ENCODE measurements around the gene NBEA.

Gene NBEA

DNA sequence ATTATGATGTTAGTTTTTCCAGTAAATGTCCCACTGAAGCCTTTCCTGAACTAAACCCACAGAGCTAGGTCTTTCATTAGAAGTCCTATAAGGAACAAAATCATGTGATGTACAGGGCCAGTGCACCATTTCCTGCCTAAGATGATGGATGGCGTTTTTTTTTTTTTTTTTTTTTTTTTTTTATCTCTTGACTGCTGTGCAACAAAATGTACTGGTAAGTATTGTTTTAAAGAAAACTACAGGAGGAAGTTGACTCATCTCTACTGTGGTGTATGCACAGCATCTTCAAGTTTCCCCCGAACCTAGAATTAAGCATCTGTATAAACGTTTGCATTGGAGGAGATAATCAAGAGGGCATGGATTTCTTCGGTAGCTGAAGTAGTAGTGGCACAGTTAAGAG is 197.5 kb downstream of the NBEA start:
- H3K27ac ChIP-seq, result no peak overlapping the region
- TF ChIP-seq, protein P1, sequence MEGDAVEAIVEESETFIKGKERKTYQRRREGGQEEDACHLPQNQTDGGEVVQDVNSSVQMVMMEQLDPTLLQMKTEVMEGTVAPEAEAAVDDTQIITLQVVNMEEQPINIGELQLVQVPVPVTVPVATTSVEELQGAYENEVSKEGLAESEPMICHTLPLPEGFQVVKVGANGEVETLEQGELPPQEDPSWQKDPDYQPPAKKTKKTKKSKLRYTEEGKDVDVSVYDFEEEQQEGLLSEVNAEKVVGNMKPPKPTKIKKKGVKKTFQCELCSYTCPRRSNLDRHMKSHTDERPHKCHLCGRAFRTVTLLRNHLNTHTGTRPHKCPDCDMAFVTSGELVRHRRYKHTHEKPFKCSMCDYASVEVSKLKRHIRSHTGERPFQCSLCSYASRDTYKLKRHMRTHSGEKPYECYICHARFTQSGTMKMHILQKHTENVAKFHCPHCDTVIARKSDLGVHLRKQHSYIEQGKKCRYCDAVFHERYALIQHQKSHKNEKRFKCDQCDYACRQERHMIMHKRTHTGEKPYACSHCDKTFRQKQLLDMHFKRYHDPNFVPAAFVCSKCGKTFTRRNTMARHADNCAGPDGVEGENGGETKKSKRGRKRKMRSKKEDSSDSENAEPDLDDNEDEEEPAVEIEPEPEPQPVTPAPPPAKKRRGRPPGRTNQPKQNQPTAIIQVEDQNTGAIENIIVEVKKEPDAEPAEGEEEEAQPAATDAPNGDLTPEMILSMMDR (conservative IDR thresholded peaks at IDR 0.05), result no peak

DNA sequence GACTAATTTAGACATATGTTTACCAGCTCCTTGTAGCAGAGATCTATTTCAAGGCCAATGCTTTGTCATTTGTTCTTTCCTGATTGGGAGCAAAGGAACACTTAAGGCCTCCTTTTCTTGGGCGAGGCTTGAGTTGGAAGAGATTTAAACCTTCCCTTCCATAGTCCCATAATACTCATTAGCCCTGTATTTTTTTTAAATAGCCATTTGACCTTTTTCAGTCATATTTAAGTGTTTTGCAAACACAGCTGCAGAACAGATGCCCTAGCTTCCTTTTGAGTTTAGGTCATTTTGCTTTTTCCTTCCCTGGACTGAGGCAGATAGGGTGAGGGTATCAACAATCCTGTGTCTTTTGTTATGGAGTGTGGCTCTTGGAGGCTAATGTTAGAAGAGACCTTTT is 198.3 kb downstream of the NBEA start:
- TF ChIP-seq, protein P1 (conservative IDR thresholded peaks at IDR 0.05), result no peak
- no peak overlapping the region for H3K27ac ChIP-seq

DNA sequence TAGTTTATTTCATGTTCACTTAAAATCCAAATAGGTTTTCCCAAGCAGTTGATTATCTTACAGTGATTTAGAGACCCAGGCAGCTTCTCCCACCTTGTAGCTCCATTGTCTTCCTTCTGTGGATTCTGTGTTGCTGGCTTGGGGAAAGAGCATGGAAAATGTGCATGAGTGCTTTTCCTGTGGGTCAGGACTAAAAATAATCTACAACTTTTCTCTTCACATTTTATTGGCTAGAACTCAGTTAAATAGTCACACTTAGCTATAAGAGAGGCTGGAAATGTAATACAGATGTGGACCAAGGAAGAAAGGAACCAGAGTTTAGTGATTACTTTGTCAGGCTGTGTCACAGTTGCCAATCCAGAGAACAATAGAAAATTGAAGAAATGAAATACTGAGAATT is 198.8 kb downstream of the NBEA start:
- TF ChIP-seq, protein P1 (conservative IDR thresholded peaks at IDR 0.05), result no peak

DNA sequence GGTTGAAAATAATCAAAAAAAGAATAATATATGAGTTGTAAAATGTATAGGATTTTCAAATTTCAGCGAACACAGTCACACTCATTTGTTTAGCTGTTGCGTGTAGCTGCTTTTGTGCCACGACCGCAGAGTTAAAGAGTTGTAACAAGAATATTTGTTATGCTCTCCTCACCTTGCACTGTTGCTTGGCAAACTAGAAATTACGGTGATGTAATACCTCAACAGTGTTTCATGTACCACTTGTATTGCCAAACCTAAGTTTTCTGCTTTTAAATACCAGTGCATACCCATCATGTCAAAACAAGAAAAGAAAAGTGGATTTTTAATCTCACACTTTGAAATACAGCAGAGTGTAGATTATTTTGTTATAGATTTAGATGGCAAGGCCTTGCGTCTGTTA is 201.1 kb downstream of the NBEA start:
- TF ChIP-seq, protein P1 (conservative IDR thresholded peaks at IDR 0.05), result no peak

More for the DNA sequence above, 198.8 kb downstream of the NBEA start:
- no peak overlapping the region for H3K27ac ChIP-seq

DNA sequence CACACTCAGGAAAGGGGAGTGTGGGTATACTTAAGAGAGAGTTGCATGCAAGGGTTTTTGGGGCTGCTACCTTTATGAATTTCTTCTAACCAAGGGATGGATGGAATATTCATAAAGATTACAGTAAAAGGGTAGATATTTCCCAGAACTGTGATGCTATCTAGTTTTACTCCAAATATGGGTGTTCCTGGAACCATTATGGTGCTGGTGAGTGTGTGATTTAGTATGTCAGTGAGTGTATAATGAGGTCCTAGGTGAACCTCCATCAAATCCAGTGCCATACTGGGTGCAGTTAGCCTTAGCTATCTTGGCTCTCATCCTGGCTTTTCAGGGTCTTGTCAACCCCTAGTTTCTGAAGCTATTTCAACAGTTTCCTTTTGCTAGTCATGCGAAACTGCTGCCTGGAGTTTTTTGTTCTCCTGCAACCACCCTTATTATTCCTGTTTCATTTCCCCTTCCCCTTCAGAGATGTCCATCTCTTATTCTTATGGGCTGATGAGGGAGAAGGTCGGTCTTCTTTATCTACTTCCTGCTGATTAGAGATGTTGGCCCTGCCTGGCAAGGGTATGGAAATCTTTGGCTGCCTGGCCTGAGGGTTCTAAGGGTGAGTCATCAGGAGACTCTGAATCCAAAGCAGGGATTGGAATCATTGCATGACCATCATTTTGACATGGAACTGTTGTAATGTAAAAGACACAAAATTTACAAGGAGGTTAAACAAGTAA is 202.3 kb downstream of the NBEA start:
- TF ChIP-seq, protein P1 (conservative IDR thresholded peaks at IDR 0.05), result no peak
- H3K27ac ChIP-seq, result no peak overlapping the region

More for the DNA sequence above, 201.1 kb downstream of the NBEA start:
- H3K27ac ChIP-seq, result no peak overlapping the region

DNA sequence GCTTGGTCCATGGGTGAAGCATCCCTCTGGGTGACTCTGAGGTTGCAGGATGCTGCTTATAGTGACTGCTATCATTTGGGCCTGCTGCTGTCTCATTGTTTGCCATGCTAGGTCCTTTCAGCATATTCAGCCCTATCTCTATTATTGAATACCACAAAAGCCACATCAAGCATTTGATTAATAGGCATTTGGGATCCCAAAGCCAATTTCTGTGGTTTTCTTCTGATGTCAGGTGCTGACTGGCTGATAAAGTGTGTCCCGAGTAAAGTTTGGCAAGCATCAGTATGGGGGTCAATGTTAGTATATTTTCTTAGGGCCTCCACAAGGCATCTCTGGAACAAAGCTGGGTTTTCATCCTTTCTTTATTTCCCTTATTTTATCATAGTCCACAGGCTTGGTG is 204.6 kb downstream of the NBEA start:
- no peak overlapping the region for H3K27ac ChIP-seq
- TF ChIP-seq, protein P1 (conservative IDR thresholded peaks at IDR 0.05), result no peak

DNA sequence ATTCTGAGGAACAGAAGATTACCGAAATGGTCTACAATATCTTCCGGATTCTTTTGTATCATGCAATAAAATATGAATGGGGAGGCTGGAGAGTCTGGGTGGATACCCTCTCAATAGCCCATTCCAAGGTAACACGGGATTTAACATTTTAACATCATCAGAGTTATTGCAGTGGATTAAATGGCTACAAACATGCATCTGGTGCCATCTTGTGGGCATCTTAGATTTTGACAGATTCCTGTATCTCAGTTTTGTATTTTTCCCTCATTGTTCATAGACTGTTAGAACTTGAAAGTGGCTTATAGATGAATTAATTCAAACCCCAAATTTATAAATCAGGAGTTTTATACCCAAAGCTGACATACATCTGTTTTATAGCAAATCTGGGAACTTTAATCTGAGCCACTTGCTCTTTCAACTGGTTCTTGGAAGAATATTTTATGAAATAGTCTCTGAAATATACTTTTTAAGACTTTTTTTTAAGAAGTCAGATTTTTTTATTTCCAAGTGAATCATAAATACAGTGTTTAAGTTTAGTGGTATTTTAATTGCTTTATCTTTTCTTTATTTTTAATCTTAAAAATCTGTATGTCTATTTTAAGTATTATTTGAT is 215.2 kb downstream of the NBEA start:
- TF ChIP-seq, protein P1 (conservative IDR thresholded peaks at IDR 0.05), result peak; percentile 82
- no peak overlapping the region for H3K27ac ChIP-seq
